HFFc6 (cell line): ENCODE data around the gene NUDT22. TPM values are rescaled to one million over a fixed set of nuclear protein-coding genes. Genes with fewer than 3 reads are reported as not detected.

Experiments
- DNase-seq: peaks from one replicate; pipeline ENCODE4 v3.0.0-alpha.2; 2018
- H3K27ac Mint-ChIP-seq: 2 replicates; pipeline ENCODE4 v1.8.0; 2020; ENCODE audit warnings: mild to moderate bottlenecking, mixed read lengths
- H3K27me3 Mint-ChIP-seq: 2 replicates; pipeline ENCODE4 v1.8.0; 2021; ENCODE audit warnings: mild to moderate bottlenecking, moderate library complexity, mixed read lengths; ENCODE audit not compliant: insufficient read depth
- H3K36me3 Mint-ChIP-seq: 2 replicates; pipeline ENCODE4 v1.8.0; 2021; ENCODE audit warnings: low read depth, mixed read lengths
- H3K4me1 Mint-ChIP-seq: 2 replicates; pipeline ENCODE4 v1.8.0; 2020; ENCODE audit warnings: low read depth, mixed read lengths
- H3K4me3 Mint-ChIP-seq: 2 replicates; pipeline ENCODE4 v1.8.0; 2020; ENCODE audit warnings: mild to moderate bottlenecking, moderate library complexity, mixed read lengths
- H3K9me3 Mint-ChIP-seq: 2 replicates; pipeline ENCODE4 v1.8.0; 2020; ENCODE audit warnings: mild to moderate bottlenecking, mixed read lengths
- CTCF ChIP-seq: fragments of 200-600 bp; sonication (generic); IDR thresholded peaks from 2 replicates; pipeline ENCODE4 v1.5.0; 2021; ENCODE audit warnings: antibody characterized with exemption, mild to moderate bottlenecking
- total RNA-seq, 6 experiments: library from RNA; stranded (reverse); fragmentation: NEBNext Ultra II Directional; extraction: Animal tissue kit (Norgen Biotek cat#: 25700); gene quantifications; 2 replicates in 1 of 6; 3 replicates in 5 of 6; pipeline ENCODE4 v1.2.3, GENCODE V29; 2021

NUDT22 gene
- total RNA-seq, 6 experiments from 2014 or later, result 46.6 to 57.7 (median 53.7) TPM

GRCh38 chr11:64186492-64187165, 39.4 kb upstream of the NUDT22 start:
- Mint-ChIP-seq H3K9me3 (no peaks in the 10 kb centered on the region), H3K27me3 (no peaks in the 10 kb centered on the region; the same call in 1 of the 2 replicates)
- no peak for TF ChIP-seq CTCF

DNA sequence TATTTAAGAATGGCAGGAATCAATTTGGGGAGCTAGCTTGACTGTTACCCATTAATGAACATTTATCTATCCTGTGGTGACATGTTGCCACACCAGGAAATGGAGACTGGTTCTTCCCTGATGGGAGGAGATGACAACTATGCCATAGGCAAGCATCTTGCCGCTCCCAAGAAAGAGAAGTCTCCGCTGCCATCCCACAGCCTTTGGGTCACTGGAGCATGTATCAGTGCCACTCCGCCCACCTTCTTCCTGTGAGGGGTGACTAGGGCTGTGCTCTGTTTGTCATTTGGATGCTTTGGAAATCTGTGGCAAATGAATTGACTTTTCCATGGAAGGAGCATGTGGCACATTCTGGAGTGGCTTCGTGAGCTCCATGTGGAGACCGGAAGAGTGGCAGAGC, 33.6 kb upstream of the NUDT22 start:
- peaks cover 6% of the 10 kb centered on the region for H3K4me1 Mint-ChIP-seq
- H3K27me3 Mint-ChIP-seq, result no peaks in the 10 kb centered on the region
- no peak overlapping the region for H3K4me3 Mint-ChIP-seq
- H3K36me3 Mint-ChIP-seq, result peaks cover 29% of the 10 kb centered on the region
- no peaks in the 10 kb centered on the region for H3K9me3 Mint-ChIP-seq
- DNase-seq, result no peak
- H3K27ac Mint-ChIP-seq, result no peak overlapping the region
- TF ChIP-seq CTCF, result no peak

More at GRCh38 chr11:64186492-64187165, 39.4 kb upstream of the NUDT22 start:
- no peak overlapping the region for H3K4me3 Mint-ChIP-seq
- H3K36me3 Mint-ChIP-seq, result peaks cover 11% of the 10 kb centered on the region; the same call in 1 of the 2 replicates
- H3K4me1 Mint-ChIP-seq, result peaks cover 36% of the 10 kb centered on the region
- no peak overlapping the region for H3K27ac Mint-ChIP-seq
- no peak for DNase-seq

GRCh38 chr11:64196626-64197025, 29.4 kb upstream of the NUDT22 start:
- no peak for TF ChIP-seq CTCF
- Mint-ChIP-seq H3K27ac (no peak overlapping the region), H3K9me3 (no peaks in the 10 kb centered on the region), H3K27me3 (no peaks in the 10 kb centered on the region), H3K36me3 (peaks cover 34% of the 10 kb centered on the region), H3K4me1 (peaks cover 4% of the 10 kb centered on the region), H3K4me3 (no peak overlapping the region)
- DNase-seq, result no peak

DNA sequence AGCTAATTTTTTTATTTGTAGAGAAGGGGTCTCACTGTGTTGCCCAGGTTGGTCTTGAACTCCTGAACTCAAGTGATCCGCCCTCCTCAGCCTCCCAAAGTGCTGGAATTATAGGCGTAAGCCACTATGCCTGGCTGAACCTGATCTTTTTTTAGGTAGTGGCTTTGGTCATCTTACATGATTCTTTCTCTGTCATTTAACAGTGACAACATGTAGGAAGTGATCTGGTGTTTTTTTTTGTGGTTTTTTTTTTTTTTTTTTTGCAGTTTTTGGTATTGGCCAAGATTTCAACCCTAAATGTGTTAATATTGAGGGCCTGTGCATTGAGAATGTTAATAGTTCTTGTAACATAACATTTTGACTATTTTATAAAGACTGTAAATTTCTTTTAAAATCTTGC, 27.6 kb upstream of the NUDT22 start:
- no peaks in the 10 kb centered on the region for H3K9me3 Mint-ChIP-seq
- H3K36me3 Mint-ChIP-seq, result peaks cover 41% of the 10 kb centered on the region
- DNase-seq, result no peak
- no peak overlapping the region for H3K27ac Mint-ChIP-seq
- H3K27me3 Mint-ChIP-seq, result no peaks in the 10 kb centered on the region
- H3K4me1 Mint-ChIP-seq, result peaks cover 9% of the 10 kb centered on the region
- H3K4me3 Mint-ChIP-seq, result no peak overlapping the region
- TF ChIP-seq CTCF, result no peak

- Mint-ChIP-seq H3K9me3 (no peaks in the 10 kb centered on the region), H3K4me3 (no peak overlapping the region), H3K36me3 (peaks cover 37% of the 10 kb centered on the region), H3K27ac (no peak overlapping the region), H3K27me3 (peaks cover 2% of the 10 kb centered on the region; the same call in 1 of the 2 replicates), H3K4me1 (peaks cover 21% of the 10 kb centered on the region)
- DNase-seq, result no peak
- no peak for TF ChIP-seq CTCF
Observed at GRCh38 chr11:64201543-64201942, 24.5 kb upstream of the NUDT22 start.
